Uterus (tissue), 4 donors: ENCODE data around the gene CLNK. TPM values are rescaled to one million over a fixed set of nuclear protein-coding genes. Genes with fewer than 3 reads are reported as not detected.

Source experiments
- DNase-seq, 2 donors: peaks; one replicate each; pipeline ENCODE4 v3.0.0-alpha.2; 2019 to 2020
- H3K27ac ChIP-seq, 2 donors: fragments of 200-600 bp; sonication (generic); 1 replicate in 1 of 2; 2 replicates in 1 of 2; pipeline ENCODE4 v1.5.1; 2016 to 2018
- H3K27me3 ChIP-seq, 2 donors: fragments of 200-600 bp; sonication (generic); one replicate each; pipeline ENCODE4 v1.5.1; 2018 to 2019; ENCODE audit warnings: control low read depth in 1 of 2
- H3K36me3 ChIP-seq, 2 donors: fragments of 200-600 bp; sonication (generic); one replicate each; pipeline ENCODE4 v1.5.1; 2019; ENCODE audit warnings: control low read depth in 1 of 2
- H3K4me1 ChIP-seq, 2 donors: fragments of 200-600 bp; sonication (generic); one replicate each; pipeline ENCODE4 v1.5.1; 2018 to 2019; ENCODE audit warnings: control low read depth in 1 of 2
- H3K4me3 ChIP-seq, 2 donors: fragments of 200-600 bp; sonication (generic); 1 replicate in 1 of 2; 2 replicates in 1 of 2; pipeline ENCODE4 v1.5.1; 2018 to 2019; ENCODE audit warnings: mild to moderate bottlenecking in 1 of 2
- H3K9me3 ChIP-seq, 2 donors: fragments of 200-600 bp; sonication (generic); one replicate each; pipeline ENCODE4 v1.5.1; 2019; ENCODE audit warnings: control low read depth in 1 of 2
- CTCF ChIP-seq, 4 experiments: fragments of 200-600 bp in 2 of 4; fragments of 450-650 bp in 2 of 4; sonication (generic) in 2 of 4; IDR thresholded peaks; one replicate each; pipeline ENCODE4 v1.5.1; 2016 to 2019; ENCODE audit warnings: antibody characterized with exemption in 4 of 4, mild to moderate bottlenecking in 2 of 4, moderate library complexity in 1 of 4
- POLR2A ChIP-seq, 2 donors: fragments of 450-650 bp; IDR thresholded peaks; one replicate each; pipeline ENCODE4 v1.6.1; 2016; ENCODE audit warnings: antibody characterized with exemption in 2 of 2, mild to moderate bottlenecking in 1 of 2, moderate library complexity in 1 of 2
- intact Hi-C: fragments of 100-400 bp; cut with DNase I; formaldehyde crosslinking; loops from one replicate; pipeline ENCODE4 v1.15.1; 2023; ENCODE audit warnings: low total_unique reads
- total RNA-seq, 4 donors: library from RNA; depleted of rRNA in 3 of 4; stranded (reverse); fragments of >200 nt in 3 of 4; gene quantifications; one replicate each; pipeline versions ENCODE4 v1.1.0 to v1.2.4, GENCODE V29; 2014 to 2023
- donor health status: DM: yes; HTN: yes; CAD: no.

The CLNK gene
- total RNA-seq, 4 donors from 2014 or later, result not detected

GRCh38 chr4:10448991-10449390, 235.6 kb downstream of the CLNK start:
- Histone ChIP-seq H3K36me3 (no peaks in the 10 kb centered on the region), H3K27me3 (no peaks in the 10 kb centered on the region), H3K27ac (no peak overlapping the region), H3K9me3 (no peaks in the 10 kb centered on the region), H3K4me1 (no peaks in the 10 kb centered on the region), H3K4me3 (no peak overlapping the region)
- TF ChIP-seq POLR2A (IDR thresholded peaks at IDR 0.05) (no peak), CTCF (IDR thresholded peaks at IDR 0.05) (no peak)
- DNase-seq, result no peak
- intact Hi-C loops, result no loop called here

GRCh38 chr4:10442976-10443375, 241.6 kb downstream of the CLNK start:
- no peaks in the 10 kb centered on the region for H3K36me3 ChIP-seq
- no peaks in the 10 kb centered on the region for H3K27me3 ChIP-seq
- no peak overlapping the region for H3K27ac ChIP-seq
- intact Hi-C loops, result no loop called here
- H3K4me3 ChIP-seq, result no peak overlapping the region
- H3K9me3 ChIP-seq, result no peaks in the 10 kb centered on the region
- no peaks in the 10 kb centered on the region for H3K4me1 ChIP-seq
- TF ChIP-seq CTCF (IDR thresholded peaks at IDR 0.05) (no peak), POLR2A (IDR thresholded peaks at IDR 0.05) (no peak)
- DNase-seq, result no peak

- Histone ChIP-seq H3K36me3 (no peaks in the 10 kb centered on the region), H3K4me1 (no peaks in the 10 kb centered on the region), H3K4me3 (no peak overlapping the region), H3K27ac (no peak overlapping the region), H3K27me3 (no peaks in the 10 kb centered on the region), H3K9me3 (no peaks in the 10 kb centered on the region)
- no peak for DNase-seq
- intact Hi-C loops, result no loop called here
- no peak for TF ChIP-seq CTCF (IDR thresholded peaks at IDR 0.05)
Observed at GRCh38 chr4:10441512-10441911, 243.1 kb downstream of the CLNK start.

GRCh38 chr4:10438924-10439323, 245.6 kb downstream of the CLNK start:
- Histone ChIP-seq H3K27ac (no peak overlapping the region), H3K27me3 (no peaks in the 10 kb centered on the region), H3K4me3 (no peak overlapping the region), H3K9me3 (no peaks in the 10 kb centered on the region), H3K4me1 (no peaks in the 10 kb centered on the region), H3K36me3 (no peaks in the 10 kb centered on the region)
- no peak for TF ChIP-seq POLR2A (IDR thresholded peaks at IDR 0.05)
- TF ChIP-seq CTCF (IDR thresholded peaks at IDR 0.05), result no peak
- no peak for DNase-seq
- intact Hi-C loops, result no loop called here

- Histone ChIP-seq H3K27ac (no peak overlapping the region), H3K4me3 (no peak overlapping the region), H3K36me3 (no peaks in the 10 kb centered on the region), H3K27me3 (no peaks in the 10 kb centered on the region), H3K9me3 (no peaks in the 10 kb centered on the region), H3K4me1 (no peaks in the 10 kb centered on the region)
- no peak for DNase-seq
- TF ChIP-seq POLR2A (IDR thresholded peaks at IDR 0.05), result no peak
- no peak for TF ChIP-seq CTCF (IDR thresholded peaks at IDR 0.05)
- intact Hi-C loops, result no loop called here
Observed at GRCh38 chr4:10437735-10438134, 246.8 kb downstream of the CLNK start.

Other genes starting within 250 kb of the CLNK start
- 100 to 1,000 TPM in 1 of 4 donors, 10 to 100 TPM in 3; 13.8 to 105 (median 46.4) TPM for gene ZNF518B, start 227.3 kb downstream of the CLNK start, total RNA-seq